GM19328 (cell line): Measurements from ENCODE around the gene IGF2.

Experiments
- ATAC-seq: cut with Tn5 transposase; IDR thresholded peaks from one replicate; pipeline ENCODE4 v1.9.1; 2021; ENCODE audit warnings: mild to moderate bottlenecking, moderate library complexity; ENCODE audit not compliant: unreplicated experiment

Gene IGF2

DNA sequence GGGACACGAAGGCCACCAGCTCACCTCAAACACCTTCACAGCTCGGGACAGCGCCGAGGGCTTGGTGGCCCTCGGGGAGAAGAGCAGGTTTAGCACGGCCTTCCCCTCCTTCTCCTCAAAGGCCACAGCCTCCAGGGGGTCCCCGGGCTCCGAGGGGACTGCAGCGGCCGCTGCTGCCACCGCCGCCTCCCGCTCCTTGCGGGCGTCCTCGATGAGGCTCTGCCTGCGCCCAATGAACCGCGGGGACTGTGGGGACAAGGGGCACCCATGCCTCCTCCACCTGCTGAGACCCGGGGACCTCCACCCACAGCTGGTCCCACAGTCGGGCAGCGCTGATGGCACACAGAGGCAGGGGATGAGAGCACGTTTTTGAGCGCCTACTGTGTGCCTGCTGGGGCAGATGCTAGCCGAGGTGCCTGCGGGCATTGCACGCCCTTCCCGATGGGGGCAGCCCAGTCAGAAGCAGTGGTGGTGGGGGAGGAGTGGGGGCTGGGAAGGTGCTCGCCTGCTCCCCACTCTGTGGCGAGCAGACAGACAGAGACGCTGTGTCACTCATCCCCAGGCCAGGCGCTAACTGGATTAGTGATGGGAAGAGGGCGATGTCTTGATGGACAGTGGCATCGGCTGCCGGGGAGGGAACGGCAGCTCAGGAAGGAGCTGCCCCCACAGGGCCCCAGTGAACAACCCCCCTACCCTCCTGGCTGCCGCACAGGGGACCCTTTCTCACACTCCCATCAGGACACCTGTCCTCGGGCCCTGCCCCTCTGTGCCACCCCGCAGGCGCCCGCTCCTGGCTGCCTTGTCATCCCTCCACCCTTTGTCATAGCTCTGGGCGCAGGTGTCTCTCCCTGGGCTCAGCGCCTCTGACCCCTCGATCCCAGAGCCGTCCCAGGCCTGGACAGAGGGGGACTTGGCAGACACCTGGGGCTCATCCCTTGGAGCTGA lies 30.7 kb upstream of the IGF2 start:
- ATAC-seq, result no peak

DNA sequence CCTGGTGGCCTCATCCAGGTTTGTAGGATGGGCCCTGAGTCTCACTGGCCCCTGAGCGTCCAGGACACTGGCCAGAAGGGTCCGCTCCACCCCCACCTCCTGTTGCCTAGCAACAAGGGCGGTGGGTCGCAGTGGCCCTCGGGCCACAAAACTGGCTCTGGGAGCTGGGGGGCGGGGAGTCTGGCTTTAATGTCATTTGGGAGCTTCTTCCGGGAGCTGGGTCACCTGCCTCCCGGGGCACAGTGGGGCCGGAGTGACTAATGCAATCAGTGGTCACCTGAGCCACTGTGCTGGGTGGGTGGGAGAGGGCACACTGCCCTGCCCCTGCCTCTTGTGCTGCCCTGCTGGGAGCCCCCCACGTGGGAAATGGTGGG lies 29.8 kb upstream of the IGF2 start:
- no peak for ATAC-seq

DNA sequence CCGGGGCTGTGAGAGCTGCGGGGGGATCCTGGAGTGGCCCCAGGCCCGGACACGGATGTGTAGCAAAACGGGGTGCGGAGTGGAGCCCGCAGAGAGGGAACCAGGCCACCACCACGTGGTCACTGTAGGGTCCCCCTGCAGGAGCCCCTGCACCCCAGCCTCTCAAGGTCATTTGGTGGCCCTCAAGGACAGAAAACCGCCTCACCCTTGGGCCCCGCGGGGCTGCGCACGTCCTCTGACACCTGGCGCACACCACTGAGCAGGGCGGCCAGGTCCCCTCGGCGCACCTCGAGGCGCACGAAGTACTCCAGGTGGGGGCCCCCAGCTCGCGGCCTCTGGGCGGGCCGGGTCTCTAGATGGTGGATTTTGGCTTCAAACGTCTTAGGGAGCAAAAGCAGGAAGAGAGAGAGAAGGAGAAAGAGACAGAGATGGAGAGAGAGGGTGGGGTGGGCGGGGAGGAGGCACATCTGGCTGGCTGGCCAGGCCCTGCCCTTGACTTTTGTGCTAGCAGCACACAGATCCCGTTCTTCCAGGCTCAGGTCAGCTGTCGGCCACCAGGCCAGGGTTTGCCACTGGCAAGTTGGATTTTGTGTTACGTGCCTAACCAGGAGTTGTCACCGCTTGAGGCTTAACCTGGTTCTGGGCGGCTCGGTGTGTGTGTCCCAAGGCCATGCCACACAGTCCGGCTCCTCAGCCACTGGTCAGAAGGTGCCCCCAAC lies 29.3 kb upstream of the IGF2 start:
- no peak for ATAC-seq

GRCh38 chr11:2167141-2168045 lies 28.2 kb upstream of the IGF2 start:
- no peak for ATAC-seq

DNA sequence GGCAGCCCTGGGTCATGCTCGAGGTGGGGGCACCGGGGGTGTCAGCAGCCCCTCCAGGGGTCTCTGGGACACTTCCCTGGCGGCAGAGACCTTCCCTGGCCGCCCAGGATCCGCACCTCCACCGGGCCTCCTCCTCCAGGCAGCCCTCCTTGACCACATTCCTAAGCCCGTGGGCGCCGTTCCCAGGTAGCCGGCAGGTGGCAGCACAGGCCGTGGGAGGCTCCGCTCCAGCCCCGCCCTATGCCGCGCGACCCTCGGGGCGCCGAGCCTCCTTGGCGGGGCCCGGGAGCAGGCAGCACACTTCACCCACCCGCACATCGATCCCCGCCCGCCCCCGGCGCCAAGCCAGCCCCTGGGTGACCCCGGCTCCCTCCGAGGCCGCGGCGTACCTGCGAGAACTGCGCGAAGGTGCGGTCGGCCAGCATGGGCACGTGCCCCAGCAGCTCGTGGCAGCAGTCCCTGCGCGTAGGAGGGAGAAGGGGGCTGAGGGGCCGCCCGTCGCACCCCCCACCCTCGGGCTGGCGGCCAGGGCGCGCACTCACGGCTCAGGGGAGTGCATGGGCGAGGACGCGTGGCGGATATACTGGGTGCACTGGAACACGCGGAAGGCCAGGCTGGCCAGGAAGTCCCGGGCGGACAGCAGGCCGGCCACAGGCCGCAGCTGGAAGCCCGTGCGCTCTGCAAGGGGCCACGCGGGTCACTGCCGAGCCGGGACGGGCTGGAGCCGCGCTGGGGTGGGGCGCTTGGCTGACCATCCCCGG lies 27.1 kb upstream of the IGF2 start:
- no peak for ATAC-seq

- ATAC-seq, result no peak
Measured at GRCh38 chr11:2165571-2165970, 26.4 kb upstream of the IGF2 start.

DNA sequence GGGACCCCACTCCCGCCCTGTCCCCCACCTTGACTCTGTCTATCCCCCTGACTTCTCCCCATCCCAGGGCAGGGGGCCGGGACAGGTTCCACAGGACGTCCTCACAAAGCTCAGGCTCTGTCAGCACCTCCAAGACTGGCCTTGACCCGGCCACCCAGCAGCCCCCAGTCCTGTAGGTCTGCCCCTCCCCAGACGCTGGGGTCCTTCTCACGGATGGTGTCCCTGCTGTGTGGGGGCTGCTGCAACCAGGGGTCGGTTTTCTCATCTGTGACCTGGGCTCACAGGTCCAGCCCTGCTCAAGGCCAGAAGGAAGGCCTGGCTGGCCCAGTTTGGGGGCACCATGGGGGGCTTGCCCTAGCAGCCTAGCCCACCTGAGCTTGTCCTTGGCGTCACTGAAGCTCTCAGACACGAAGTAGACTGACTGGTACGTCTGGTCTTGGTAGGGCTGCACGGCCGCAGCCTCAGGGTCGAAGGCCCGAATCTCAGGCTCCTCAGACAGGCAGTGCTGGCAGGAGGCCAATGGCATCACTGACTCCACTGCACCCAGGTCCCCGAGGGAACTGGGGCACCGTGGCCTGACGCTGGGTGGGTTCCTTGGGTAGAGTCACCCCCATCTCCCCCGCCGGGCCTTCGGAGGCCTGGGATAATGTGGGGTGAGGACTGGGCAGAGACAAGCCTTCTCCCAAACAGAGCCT lies 25.8 kb upstream of the IGF2 start:
- no peak for ATAC-seq

GRCh38 chr11:2164081-2164480 lies 24.9 kb upstream of the IGF2 start:
- no peak for ATAC-seq

GRCh38 chr11:2163428-2163978 lies 24.3 kb upstream of the IGF2 start:
- no peak for ATAC-seq

GRCh38 chr11:2160736-2161259 lies 21.6 kb upstream of the IGF2 start, which contains the start of gene INS:
Gene INS, minus strand, starts transcription at chr11:2161209. Its CDS starts 238 bp downstream, at chr11:2160971.
- no peak for ATAC-seq

DNA sequence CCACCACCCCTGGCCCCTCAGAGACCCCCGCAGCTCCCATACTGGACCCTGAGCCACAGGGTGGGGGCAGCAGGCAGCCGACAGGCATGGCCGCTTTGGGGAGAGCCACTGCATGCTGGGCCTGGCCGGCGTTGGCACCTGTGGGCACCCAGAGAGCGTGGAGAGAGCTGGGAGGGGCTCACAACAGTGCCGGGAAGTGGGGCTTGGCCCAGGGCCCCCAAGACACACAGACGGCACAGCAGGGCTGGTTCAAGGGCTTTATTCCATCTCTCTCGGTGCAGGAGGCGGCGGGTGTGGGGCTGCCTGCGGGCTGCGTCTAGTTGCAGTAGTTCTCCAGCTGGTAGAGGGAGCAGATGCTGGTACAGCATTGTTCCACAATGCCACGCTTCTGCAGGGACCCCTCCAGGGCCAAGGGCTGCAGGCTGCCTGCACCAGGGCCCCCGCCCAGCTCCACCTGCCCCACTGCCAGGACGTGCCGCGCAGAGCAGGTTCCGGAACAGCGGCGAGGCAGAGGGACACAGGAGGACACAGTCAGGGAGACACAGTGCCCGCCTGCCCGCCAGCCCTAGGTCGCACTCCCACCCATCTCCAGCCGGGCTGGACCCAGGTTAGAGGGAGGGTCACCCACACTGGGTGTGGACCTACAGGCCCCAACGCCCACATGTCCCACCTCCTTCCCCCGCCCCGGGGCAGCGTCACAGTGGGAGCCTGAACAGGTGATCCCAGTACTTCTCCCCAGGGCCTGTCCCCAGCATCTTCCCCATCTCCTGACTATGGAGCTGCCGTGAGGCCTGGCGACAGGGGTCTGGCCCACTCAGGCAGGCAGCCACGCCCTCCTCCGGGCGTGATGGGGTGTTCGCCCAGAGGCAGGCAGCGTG lies 20.6 kb upstream of the IGF2 start:
- ATAC-seq, result no peak

DNA sequence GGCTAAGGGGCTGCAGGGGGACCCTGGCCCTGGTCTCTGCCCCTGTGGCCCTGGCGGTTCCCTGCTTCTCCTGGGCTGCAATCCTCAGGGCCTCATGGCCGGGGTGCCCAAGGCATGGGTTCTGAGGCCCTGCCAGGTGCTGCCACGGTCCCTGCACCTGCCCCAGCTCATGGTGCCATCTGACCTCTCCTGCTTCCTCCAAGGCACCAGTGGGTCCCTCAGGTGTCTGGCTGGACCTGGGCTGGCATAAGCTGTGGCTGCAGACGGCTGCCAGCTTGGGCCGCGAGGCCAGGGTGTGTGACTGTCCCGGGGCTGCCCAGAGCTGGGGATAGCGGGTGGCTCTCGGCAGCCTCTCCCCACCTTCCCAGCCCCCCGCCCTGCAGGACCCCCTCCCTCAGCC lies 19.8 kb upstream of the IGF2 start:
- ATAC-seq, result no peak

DNA sequence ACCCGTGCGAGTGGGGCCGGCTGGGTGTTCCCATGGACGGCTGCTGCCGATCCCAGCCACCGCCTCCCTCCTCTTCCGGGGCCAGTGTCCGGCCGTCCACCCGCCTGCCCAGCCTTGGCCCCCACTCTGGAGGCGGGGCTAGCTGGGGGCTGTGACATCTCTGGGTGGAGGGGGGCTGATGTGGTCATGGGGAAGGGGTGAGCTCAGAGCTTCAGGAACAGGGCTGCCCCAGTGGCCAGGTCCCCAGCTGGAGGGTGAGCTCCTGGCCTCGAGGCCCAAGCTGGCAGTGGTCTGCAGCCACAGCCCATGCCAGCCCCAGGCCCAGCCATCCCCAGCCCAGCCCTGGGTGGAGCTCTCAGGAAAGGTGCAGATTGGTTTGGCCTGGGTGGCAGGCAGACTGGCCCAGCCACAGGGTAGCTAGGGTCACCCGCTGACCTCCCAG lies 19.1 kb upstream of the IGF2 start:
- no peak for ATAC-seq

GRCh38 chr11:2157294-2158040 lies 18.3 kb upstream of the IGF2 start:
- ATAC-seq, result no peak

DNA sequence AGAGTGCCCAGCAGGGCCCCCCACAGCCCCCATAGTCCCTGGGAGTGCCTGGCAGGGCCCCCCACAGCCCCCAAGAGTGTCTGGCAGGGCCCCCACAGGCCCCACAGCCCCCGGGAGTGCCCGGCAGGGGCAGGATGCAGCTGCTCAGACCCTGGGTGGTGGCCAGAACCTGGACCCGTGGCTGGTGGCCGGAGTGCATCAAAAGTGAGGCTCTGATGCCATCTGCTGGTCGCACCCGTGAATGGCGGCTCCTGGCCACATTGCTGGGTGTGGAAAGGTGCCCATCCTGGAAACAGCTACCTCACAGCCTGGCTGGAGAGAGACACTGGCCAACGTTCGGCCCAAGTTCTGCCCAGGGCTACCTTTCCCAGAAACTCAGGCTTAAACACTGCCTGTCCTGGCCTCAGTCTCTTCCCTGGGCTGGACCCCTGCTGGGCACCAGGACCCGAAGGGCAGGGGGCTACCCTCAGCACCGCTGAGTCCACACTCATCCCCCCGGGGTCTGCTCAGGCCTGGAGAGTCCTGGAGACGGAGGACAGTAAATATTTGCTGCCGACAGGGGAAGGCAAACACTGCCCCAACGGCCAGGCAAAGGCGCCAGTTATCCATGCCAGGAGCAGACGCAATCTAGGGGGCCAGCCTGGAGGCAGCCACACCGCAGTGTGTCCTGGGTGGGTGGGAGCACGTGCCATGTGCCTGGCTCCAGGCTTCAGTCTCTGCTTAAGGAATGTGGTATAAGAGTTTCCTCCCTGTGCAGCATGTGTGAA lies 17.4 kb upstream of the IGF2 start:
- no peak for ATAC-seq

GRCh38 chr11:2155511-2155910 lies 16.3 kb upstream of the IGF2 start:
- ATAC-seq, result no peak

- ATAC-seq, result no peak
Measured at GRCh38 chr11:2154889-2155288, 15.7 kb upstream of the IGF2 start.
